Coronary artery (tissue), 2 donors: ENCODE data around the gene GRIA1.

Source experiments
- DNase-seq: peaks from one replicate; pipeline ENCODE4 v3.0.0-alpha.2; 2017; ENCODE audit warnings: low spot score
- H3K27ac ChIP-seq, 2 donors: fragments of 200-600 bp; sonication (generic); one replicate each; pipeline ENCODE4 v1.5.1; 2016 to 2019
- H3K4me3 ChIP-seq: fragments of 200-600 bp; sonication (generic); 2 replicates; pipeline ENCODE4 v1.5.1; 2016; ENCODE audit warnings: mild to moderate bottlenecking, moderate library complexity
- TF ChIP-seq, protein P1 (sequence below): fragments of 200-600 bp; sonication (generic); IDR thresholded peaks from one replicate; pipeline ENCODE4 v1.5.1; 2019; ENCODE audit warnings: antibody characterized with exemption

Gene GRIA1

DNA sequence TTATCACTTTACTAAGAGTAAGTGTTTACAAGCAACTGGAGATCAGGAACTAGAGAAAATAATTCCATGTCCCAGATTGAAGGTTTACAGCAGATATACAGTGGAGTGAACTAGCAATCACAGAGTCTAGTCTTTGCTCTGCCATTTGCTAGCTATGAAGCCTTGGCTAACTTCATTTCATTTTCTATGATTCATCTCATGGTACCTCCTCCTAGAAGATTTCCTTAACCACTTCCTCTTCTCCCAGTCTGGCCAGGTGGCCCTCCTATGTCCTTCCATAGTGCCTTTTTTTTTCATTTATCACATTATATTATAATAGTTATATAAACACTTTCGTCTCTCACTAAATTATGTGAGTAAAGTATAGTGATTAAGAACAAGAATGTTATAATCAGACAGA, 52.1 kb downstream of the GRIA1 start:
- TF ChIP-seq, protein P1, sequence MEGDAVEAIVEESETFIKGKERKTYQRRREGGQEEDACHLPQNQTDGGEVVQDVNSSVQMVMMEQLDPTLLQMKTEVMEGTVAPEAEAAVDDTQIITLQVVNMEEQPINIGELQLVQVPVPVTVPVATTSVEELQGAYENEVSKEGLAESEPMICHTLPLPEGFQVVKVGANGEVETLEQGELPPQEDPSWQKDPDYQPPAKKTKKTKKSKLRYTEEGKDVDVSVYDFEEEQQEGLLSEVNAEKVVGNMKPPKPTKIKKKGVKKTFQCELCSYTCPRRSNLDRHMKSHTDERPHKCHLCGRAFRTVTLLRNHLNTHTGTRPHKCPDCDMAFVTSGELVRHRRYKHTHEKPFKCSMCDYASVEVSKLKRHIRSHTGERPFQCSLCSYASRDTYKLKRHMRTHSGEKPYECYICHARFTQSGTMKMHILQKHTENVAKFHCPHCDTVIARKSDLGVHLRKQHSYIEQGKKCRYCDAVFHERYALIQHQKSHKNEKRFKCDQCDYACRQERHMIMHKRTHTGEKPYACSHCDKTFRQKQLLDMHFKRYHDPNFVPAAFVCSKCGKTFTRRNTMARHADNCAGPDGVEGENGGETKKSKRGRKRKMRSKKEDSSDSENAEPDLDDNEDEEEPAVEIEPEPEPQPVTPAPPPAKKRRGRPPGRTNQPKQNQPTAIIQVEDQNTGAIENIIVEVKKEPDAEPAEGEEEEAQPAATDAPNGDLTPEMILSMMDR: no peak
- H3K27ac ChIP-seq: no peak overlapping the region
- no peak overlapping the region for H3K4me3 ChIP-seq
- no peak for DNase-seq

DNA sequence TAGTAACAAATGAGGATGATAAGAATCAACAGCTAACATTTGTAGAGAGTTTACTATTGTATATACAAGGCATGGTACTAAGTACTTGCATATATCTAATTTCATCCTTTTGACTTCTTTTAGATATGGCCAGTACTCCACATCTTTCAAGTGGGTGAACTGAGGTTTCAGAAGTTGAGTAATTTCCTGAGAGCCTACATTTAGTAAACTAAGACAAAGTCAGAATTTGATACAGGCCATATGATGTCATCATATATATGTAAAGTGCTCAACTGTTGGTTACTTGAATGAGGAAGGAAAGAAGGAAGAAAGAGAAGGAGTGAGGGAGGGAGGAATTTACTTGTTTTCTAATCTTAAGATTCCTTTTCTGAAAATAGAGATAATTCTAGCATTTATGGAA, 52.8 kb downstream of the GRIA1 start:
- H3K4me3 ChIP-seq: no peak overlapping the region
- TF ChIP-seq, protein P1: no peak
- no peak for DNase-seq
- H3K27ac ChIP-seq: no peak overlapping the region

DNA sequence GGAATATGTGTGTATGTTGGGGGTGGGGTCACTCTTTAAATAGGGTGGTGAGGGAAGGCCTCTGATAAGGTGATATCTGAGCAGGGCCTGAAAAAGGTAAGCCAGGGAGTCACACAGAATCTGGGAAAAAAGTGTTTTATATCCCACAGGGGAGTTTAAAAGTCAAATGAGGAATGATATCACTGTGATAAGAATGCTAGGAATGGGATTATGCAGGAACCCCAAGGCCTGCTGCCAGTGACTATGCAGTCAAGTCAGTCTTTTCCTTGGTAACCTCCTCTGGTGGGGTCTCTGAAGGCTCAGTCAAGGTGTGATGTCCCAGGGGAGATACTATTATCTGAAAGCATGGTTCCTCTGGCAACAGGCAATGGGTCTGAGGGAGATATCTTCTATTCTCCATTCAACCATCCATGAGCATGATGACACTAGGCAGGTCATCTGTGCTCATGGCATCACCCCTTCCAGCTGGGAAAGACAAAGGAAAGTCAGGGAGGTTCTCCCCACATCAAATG, 53.5 kb downstream of the GRIA1 start:
- H3K4me3 ChIP-seq: no peak overlapping the region
- TF ChIP-seq, protein P1: no peak
- DNase-seq: no peak
- H3K27ac ChIP-seq: no peak overlapping the region

DNA sequence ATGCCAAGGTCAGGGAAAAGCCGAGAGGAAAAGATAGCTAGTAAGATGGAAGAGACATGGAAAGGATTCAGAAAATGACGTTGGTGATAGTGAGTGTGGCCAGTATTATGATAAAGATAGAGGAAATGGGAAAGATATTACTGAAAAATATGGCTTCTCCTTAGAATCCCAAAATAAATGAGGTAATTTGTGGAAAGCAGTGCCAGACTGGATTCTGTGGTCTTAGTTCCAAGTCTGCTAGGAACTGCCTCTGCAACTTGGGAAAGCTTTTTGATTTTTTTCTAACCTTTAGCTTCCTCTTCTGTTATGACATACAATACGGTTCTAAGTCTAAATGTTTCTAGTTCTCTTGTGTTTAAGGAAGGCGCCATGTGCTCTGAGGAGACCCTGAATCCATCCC, 54.2 kb downstream of the GRIA1 start:
- no peak for DNase-seq
- TF ChIP-seq, protein P1: no peak
- no peak overlapping the region for H3K4me3 ChIP-seq
- H3K27ac ChIP-seq: no peak overlapping the region

DNA sequence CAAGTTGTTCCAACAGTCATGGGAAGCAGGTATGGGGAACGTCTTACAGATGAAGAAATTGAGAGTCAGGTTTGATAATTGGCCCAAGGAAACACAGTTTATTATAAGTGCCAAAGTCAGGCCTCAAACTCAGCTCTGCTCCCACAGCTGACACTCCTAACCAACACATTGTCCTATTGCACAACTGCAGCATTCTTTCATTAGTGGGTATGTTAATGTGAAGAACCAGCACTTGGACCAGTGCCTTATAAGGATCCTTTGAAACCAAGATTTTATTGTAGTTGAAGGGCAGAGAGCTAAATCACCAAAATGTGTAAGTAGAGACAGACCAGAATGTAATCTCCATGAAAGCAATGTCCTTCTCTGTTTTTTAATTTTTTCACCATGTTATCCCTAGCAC, 56.1 kb downstream of the GRIA1 start:
- Histone ChIP-seq H3K4me3 (no peak overlapping the region), H3K27ac (no peak overlapping the region)
- no peak for DNase-seq
- TF ChIP-seq, protein P1: no peak

DNA sequence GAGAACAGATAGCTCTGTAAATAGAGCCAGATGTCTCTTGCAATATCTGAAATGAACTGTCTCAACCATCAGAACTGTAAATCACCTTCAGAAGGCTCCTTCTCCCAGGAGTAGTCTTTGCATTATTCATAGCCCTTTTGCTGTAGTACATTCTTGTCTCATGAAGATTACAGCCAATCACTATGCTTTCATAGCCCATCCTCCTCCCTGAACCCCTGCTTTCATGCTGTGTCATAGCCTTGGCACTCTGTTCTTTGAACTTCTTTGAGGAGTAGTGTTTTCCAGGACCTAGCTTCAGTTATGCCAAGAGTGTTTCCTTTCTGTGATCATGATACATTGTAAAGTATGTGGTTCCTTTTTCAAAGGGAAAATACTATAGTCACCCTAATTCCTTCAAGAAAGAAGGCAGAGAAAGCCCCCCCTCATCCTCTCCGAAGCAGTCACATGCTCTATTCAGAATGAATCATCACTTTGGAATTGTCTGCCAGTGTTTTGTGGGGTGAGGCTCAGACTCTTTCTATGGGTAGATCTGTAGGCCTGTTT, 61.1 kb downstream of the GRIA1 start:
- Histone ChIP-seq H3K27ac (peak overlapping the region; percentile 6 to 52), H3K4me3 (no peak overlapping the region)
- TF ChIP-seq, protein P1: no peak
- DNase-seq: no peak

DNA sequence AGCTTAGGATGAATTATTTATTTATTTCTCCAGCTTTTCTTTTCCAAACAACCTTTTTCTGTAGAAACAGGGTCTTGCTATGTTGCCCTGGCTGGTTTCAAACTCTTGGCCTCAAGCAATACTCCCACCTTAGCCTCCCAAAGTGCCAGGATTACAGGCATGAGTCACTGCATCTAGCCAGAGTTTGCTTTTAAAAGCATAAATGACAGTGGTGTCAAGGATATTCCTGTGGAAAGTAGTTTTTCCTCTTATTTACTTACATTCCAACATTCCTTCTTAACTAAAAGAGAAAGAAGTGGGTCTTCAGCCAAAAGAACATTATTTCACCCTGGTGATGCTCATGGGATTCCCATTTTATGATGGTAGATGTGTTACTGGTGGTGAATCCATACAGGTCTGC, 62.4 kb downstream of the GRIA1 start:
- TF ChIP-seq, protein P1: no peak
- no peak overlapping the region for H3K27ac ChIP-seq
- DNase-seq: no peak
- H3K4me3 ChIP-seq: no peak overlapping the region
